NCI-H748 (cell line): ENCODE measurements around the gene TRIM56.
"Not testable (repeated sequence)": the region's sequence is repeated elsewhere in the genome, so short reads cannot be mapped to it uniquely, and the experiment has no call there.

Experiments used
- DNase-seq: peaks from one replicate; lab custom pipeline; 2025; ENCODE audit not compliant: unreplicated experiment; lab: John Stamatoyannopoulos, UW

TRIM56 gene, protein sequence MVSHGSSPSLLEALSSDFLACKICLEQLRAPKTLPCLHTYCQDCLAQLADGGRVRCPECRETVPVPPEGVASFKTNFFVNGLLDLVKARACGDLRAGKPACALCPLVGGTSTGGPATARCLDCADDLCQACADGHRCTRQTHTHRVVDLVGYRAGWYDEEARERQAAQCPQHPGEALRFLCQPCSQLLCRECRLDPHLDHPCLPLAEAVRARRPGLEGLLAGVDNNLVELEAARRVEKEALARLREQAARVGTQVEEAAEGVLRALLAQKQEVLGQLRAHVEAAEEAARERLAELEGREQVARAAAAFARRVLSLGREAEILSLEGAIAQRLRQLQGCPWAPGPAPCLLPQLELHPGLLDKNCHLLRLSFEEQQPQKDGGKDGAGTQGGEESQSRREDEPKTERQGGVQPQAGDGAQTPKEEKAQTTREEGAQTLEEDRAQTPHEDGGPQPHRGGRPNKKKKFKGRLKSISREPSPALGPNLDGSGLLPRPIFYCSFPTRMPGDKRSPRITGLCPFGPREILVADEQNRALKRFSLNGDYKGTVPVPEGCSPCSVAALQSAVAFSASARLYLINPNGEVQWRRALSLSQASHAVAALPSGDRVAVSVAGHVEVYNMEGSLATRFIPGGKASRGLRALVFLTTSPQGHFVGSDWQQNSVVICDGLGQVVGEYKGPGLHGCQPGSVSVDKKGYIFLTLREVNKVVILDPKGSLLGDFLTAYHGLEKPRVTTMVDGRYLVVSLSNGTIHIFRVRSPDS

DNA sequence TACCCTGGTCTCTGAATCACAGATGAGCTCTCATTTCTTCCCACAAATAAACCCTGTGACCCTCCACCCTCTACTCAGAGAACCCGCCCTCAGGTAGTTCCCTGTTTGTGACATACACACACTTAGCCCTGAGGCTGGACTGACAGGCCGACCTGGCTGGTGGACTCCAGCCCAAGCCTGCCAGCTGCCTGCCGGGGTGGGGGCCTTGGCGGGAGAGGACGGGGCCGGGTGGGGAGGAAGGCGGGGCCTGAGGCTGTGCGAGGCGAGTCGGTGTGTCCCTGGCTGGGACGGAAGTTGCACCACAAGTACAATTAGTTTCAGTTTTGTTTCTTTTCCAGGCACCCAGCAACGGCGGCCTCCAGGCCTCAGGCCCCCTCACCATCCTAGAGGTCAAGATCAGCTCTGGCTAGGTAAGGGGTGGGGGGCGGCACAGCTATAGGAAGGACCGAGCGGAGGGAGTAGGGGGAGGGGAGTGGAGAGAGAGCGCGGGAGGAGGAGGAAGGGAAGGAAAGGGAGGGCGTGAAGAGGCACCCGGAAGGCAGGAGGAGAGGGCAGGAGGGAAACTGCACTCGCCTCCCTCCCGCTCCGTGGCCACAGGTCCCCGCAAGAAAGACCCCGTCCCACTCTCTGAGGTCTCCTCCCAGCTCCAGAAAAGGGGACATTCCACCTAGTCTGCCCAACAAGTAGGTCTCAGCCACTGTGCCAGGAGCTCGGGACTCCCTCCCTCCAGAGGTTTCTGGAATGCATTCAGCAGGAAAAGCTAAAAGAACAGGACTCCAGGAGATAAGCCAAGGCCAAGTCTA lies at the start of gene TRIM56:
TRIM56 (plus strand) TSS at position 320 of the 803 bp plus-strand sequence. CDS start 1,832 bp downstream, outside the sequence.
- DNase-seq, result peak; percentile 82

DNA sequence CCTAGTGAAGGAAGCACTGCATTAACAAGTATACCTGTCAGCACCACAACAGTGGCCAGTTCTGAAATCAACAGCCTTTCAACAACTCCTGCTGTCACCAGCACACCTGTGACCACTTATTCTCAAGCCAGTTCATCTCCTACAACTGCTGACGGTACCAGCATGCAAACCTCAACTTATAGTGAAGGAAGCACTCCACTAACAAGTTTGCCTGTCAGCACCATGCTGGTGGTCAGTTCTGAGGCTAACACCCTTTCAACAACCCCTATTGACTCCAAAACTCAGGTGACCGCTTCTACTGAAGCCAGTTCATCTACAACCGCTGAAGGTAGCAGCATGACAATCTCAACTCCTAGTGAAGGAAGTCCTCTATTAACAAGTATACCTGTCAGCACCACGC lies 49.3 kb upstream of the TRIM56 start:
- no peak for DNase-seq

DNA sequence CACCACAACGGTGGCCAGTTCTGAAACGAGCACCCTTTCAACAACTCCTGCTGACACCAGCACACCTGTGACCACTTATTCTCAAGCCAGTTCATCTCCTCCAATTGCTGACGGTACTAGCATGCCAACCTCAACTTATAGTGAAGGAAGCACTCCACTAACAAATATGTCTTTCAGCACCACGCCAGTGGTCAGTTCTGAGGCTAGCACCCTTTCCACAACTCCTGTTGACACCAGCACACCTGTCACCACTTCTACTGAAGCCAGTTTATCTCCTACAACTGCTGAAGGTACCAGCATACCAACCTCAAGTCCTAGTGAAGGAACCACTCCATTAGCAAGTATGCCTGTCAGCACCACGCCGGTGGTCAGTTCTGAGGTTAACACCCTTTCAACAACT lies 44.0 kb upstream of the TRIM56 start:
- not testable (repeated sequence) for DNase-seq

DNA sequence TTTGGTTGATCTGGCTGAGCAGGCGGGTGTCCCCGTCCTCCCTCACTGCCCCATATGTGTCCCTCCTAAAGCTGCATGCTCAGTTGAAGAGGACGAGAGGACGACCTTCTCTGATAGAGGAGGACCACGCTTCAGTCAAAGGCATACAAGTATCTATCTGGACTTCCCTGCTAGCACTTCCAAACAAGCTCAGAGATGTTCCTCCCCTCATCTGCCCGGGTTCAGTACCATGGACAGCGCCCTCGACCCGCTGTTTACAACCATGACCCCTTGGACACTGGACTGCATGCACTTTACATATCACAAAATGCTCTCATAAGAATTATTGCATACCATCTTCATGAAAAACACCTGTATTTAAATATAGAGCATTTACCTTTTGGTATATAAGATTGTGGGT lies 26.9 kb upstream of the TRIM56 start:
- no peak for DNase-seq

DNA sequence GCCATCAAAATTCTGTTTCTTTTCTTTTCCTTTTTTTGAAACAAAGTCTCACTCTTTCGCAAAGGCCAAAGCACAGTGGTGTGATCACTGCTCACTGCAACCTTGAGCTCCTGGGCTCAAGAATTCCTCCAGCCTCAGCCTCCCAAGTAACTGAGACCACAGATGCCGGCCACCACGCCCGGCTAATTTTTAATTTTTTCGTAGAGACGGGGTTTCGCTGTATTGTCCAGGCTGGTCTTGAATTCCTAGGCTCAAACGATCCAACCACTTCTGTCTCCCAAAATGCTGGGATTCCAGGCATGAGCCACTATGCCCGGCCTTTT lies 25.7 kb upstream of the TRIM56 start:
- DNase-seq, result no peak

DNA sequence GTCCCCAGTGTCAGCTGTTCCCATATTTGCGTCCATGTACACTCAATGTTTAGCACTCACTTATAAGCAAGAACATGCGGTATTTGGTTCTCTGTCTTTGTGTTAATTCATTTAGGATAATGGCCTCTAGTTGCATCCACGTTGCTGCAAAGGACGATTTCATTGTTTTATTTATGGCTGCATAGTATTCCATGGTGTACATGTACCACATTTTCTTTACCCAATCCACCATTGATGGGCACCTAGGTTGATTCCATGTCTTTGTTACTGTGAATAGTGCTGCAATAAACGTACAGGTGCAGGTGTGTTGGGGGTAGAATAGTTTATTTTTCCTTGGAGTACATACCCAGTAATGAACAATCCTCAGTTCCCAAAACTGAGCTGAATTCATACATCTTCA lies 24.3 kb upstream of the TRIM56 start:
- DNase-seq, result no peak

DNA sequence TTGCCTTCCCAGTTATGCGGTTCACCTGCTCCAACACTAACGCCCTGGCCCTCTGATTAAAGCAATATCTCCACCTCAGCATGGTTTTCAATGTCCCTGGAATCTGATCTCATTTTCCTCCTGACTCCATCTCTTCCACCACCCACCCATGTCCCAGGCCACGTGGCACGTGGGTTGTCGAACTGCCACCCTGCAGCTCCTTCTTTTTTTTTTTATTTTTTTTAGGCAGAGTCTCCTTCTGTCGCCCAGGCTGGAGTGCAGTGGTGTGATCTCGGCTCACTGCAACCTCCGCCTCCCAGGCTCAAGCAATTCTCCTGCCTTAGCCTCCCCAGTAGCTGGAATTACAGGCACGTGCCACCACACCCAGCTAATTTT lies 21.1 kb upstream of the TRIM56 start:
- DNase-seq, result not testable (repeated sequence)

DNA sequence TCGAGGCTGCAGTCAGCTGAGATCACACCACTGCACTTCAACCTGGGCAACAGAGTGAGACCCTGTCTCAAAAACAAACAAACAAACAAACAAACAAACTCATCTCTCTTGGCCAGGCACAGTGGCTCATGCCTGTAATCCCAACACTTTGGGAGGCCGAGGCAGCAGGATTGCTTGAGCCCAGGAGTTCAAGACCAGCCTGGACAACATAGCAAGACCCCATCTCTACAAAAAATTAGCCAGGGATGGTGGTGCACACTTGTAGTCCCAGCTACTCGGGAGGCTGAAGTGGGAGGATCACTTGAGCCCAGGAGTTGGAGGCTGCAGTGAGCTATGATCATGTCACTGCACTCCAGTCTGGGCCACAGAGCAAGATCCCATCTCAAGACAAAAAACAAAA lies 20.1 kb upstream of the TRIM56 start:
- DNase-seq, result not testable (repeated sequence)

DNA sequence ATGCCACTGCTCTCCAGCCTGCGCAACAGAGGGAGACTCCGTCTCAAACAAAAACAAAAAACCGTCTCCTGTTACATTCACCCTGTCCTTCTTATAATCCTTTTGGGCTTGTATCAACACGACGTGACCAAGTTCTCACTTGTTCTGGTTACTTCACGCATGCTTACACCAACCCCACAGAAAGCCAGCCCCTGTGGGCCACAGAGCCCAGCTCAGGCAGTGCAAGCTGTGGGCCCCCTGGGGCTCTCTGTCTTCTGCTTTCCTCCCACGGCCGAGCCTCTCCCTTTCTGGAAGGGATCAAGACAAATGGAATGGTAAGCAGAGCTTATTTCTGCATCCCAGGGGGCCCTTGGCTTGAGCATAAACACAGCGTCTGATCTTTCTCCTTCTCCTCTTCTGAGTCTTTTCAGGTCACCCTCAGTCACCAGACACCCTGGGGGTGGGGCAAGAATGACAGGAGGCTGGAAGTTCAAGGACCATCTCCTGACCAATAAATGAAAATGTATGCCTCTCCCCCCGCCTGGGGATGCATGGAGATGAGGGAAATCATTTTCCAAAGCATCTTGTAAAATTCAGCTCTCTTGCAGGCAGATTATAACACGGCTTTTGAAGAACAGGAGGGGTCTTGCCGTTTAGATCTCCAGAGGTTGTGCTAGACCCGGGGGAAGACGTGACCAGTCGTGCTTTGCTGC lies 19.0 kb upstream of the TRIM56 start:
- DNase-seq, result no peak

DNA sequence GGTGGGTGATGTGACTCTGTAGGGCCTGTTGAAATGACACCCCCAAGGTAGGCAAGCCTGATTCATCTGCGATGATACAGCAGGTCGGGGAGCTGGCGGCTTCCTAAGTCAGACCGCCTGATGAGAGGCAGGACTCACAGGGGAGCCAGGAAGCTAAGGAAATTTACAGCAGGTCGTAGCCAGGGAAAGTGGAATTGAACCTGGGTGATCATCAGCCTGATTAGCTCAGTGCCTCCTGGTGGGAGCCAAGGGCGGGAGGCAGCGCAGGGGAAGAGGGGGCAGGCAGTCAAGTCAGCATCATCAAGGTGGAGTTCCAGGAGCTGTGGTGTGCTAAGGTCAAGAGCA lies 18.5 kb upstream of the TRIM56 start:
- no peak for DNase-seq

DNA sequence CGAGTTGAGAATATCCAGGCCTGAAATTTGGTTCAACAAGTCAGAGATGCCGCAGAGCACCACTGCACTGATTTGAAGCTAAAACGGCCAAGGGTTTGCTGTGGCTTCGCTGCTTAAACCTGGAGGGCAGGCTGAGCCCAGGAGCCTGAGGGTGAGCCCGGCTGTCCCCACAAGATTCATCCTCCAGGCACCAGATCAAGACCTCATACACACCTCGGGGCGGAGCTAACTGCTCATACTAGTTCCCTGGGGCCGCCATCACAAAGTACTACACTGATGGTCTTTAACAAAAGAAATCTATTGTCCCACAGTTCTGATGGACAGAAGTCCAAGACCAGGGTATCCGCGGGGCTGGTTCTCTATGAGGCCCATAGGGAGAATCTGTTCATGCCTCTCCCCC lies 16.9 kb upstream of the TRIM56 start:
- DNase-seq, result no peak

DNA sequence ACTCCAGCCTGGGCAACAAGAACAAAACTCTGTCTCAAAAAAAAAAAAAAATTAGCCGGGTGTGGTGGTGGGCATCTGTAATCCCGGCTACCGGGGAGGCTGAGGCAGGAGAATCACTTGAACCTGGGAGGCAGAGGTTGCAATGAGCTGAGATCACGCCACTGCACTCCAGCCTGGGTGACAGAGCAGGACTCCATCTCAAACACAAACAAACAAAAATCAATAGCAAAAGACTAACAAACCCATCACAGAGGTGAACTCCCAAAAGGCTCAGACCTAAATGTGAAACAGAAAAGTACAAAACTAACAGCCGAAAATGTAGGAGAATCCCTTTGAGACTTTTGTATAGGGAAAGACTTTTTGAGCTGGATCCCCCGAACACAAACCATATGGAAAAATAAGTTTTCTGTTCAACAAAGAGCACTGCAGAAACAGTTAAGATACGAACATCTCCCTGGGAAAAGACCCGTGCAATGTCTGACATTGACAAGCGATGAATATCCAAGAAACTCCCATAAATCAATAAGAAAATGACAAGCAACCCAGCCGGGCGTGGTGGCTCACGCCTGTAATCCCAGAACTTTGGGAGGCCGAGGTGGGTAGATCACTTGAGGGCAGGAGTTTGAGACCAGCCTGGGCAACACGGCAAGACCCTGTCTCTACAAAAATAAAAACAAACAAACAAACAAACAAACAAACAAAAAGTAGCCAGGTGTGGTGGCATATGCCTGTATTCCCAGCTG lies 13.7 kb upstream of the TRIM56 start:
- DNase-seq, result not testable (repeated sequence)

DNA sequence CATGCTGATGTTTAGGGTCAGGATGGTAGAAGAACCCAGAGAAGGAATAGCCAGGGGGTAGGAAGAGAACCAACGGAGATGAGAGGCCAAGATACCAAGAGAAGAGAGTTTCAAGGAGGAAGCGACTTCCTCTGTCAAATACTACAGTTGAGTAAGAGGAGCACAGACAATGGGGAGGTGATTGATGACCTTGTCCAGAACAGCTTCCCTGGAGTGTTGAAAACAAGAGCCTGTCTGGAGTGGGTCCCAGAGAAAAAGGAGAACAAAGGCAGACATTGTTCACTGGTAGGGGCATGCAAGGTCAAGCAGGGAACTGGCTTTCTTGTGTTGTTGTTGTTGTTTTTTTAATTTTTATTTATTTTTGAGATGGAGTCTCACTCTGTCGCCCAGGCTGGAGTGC lies 9.6 kb upstream of the TRIM56 start:
- no peak for DNase-seq

DNA sequence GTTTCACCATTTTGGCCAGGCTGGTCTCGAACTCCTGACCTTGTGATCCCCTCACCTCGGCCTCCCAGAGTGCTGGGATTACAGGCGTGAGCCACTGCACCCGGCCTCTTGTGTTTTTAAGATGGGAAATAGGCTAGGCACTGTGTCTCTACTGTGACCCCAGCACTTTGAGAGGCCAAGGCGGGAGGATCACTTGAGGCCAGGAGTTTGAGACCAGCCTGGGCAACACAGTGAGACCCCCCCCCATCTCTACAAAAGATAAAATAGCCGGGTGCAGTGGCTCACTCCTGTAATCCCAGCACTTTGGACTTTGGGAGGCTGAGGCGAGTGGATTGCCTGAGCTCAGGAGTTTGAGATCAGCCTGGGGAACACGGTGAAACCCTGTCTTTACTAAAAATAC lies 9.1 kb upstream of the TRIM56 start:
- not testable (repeated sequence) for DNase-seq

DNA sequence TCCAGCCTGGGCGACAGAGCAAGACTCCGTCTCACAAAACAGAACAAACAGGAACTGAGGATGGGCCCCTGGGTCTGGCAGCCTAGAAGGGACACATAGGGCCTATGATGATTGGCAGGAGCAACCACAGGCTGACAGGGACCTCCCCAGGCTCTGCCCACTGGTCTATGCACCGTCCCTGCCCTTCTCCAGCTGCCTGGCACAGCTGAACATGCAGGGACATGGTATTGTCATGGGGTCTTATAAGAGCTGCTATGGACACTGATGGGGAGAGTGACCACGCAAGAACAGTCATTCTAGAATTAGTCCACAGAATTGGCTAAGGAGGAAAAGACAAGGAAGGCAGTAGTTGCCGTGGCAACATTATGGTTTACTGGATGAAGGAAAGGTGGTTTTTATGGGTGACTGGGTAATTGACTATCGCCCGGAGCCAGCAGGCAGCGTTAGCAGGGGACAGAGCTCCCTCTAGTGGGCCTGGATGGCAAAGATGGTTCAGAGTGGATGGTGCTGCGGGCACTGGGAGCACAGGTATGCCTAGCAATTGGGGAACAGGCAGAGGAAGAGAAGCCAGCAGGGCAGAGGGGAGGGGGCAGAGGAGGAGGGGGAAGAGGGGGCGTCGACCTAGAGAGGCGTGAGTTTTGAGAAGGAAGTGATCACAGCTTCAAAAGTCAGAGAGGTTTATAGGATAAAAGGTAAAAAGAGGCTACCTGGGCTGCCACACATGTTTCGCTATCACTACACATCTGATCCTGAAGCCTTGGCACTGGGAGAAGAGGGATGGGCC lies 7.8 kb upstream of the TRIM56 start:
- DNase-seq, result peak; percentile 75

DNA sequence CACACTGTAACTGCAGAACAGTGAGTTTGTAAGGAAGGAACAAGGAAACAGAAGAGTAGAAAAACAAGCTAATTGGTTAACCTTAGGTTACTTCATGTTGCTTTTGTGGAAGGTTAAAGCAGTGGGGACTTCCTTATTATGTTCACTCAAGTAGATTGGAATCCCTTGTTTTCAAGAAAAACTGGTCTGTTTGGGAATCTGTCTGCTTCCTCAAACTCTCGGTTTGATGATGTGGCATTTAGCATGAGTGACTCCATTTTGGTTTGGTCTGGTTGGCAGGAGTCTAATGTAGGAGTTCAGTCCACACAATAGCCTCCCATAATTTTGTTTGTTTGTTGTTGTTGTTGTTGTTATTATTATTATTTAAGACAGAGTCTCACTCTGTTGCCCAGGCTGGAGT lies 3.8 kb upstream of the TRIM56 start:
- DNase-seq, result no peak

DNA sequence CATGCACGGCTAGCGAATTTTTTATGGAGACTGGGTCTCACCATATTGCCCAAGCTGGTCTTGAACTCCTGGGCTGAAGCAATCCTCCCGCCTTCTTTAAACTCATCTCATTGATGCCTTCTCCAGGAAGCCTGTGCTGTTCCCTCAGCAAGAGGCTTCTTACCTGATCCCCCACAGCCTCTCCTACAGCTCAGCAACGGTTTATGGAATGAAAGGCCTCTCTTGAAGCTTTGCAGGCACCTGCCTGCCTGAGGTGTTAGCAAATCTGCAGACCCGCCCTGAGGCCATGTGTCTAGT lies 468 bp upstream of the TRIM56 start:
- DNase-seq, result no peak

DNA sequence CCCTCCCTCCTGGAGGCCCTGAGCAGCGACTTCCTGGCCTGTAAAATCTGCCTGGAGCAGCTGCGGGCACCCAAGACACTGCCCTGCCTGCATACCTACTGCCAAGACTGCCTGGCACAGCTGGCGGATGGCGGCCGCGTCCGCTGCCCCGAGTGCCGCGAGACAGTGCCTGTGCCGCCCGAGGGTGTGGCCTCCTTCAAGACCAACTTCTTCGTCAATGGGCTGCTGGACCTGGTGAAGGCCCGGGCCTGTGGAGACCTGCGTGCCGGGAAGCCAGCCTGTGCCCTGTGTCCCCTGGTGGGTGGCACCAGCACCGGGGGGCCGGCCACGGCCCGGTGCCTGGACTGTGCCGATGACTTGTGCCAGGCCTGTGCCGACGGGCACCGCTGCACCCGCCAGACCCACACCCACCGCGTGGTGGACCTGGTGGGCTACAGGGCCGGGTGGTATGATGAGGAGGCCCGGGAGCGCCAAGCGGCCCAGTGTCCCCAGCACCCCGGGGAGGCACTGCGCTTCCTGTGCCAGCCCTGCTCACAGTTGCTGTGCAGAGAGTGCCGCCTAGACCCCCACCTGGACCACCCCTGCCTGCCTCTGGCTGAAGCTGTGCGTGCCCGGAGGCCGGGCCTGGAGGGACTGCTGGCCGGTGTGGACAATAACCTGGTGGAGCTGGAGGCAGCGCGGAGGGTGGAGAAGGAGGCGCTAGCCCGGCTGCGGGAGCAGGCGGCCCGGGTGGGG lies 2.2 kb downstream of the TRIM56 start:
- DNase-seq, result no peak

DNA sequence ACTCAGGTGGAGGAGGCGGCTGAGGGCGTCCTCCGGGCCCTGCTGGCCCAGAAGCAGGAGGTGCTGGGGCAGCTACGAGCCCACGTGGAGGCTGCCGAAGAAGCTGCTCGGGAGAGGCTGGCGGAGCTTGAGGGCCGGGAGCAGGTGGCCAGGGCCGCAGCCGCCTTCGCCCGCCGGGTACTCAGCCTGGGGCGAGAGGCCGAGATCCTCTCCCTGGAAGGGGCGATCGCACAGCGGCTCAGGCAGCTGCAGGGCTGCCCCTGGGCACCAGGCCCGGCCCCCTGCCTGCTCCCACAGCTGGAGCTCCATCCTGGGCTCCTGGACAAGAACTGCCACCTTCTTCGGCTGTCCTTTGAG lies 2.8 kb downstream of the TRIM56 start:
- DNase-seq, result no peak
